ENCODE measurements around the gene ZNHIT1.
A peak's percentile ranks its signal among the peaks of the same experiment; 100 is the strongest.

Gene ZNHIT1

GRCh38 chr7:101217388-101218235, at the start of gene ZNHIT1, which contains the start of gene PLOD3:
TSS of gene ZNHIT1 (plus strand) at chr7:101218165. CDS start at chr7:101218196, 31 bp downstream.
TSS of gene PLOD3 (minus strand) at chr7:101217581. CDS start at chr7:101217274, 307 bp downstream.
- H3K4me3 ChIP-seq (ENCODE audit: low read depth in 1 of 5, low read length in 5 of 5) = peak within 1 kb of the TSS; percentile 76 to 97 (median 84)
- H3K36me3 ChIP-seq (ENCODE audit: control insufficient read depth in 5 of 5, insufficient read depth in 5 of 5, low read length in 5 of 5) = peaks cover 0 to 26% (median 18%) of the 10 kb centered on the region in 5 donors
- H3K9me3 ChIP-seq (ENCODE audit: control insufficient read depth in 5 of 5, low read length in 5 of 5) = no peaks in the 10 kb centered on the region
- H3K27me3 ChIP-seq (ENCODE audit: control insufficient read depth in 5 of 5, insufficient read depth in 4 of 5, low read length in 5 of 5) = no peaks in the 10 kb centered on the region
- H3K4me1 ChIP-seq (ENCODE audit: control insufficient read depth in 5 of 5, insufficient read depth in 5 of 5, low read length in 5 of 5) = peaks cover 6 to 47% (median 41%) of the 10 kb centered on the region in 5 donors
- peak within 1 kb of the TSS; percentile 96 for H3K27ac ChIP-seq (ENCODE audit: low read depth, low read length)
- peak within 1 kb of the TSS; percentile 56 to 94 (median 87) for H3K9ac ChIP-seq (ENCODE audit: low read length in 5 of 5)

- Histone ChIP-seq H3K36me3 (ENCODE audit: control insufficient read depth in 5 of 5, insufficient read depth in 5 of 5, low read length in 5 of 5) (no peaks in the 10 kb centered on the region), H3K4me3 (ENCODE audit: low read depth in 1 of 5, low read length in 5 of 5) (no peak overlapping the region), H3K9me3 (ENCODE audit: control insufficient read depth in 5 of 5, low read length in 5 of 5) (no peaks in the 10 kb centered on the region), H3K9ac (ENCODE audit: low read length in 5 of 5) (no peak overlapping the region), H3K27ac (ENCODE audit: low read depth, low read length) (no peak overlapping the region), H3K27me3 (ENCODE audit: control insufficient read depth in 5 of 5, insufficient read depth in 4 of 5, low read length in 5 of 5) (peaks cover 78 to 89% (median 88%) of the 10 kb centered on the region in 5 donors), H3K4me1 (ENCODE audit: control insufficient read depth in 5 of 5, insufficient read depth in 5 of 5, low read length in 5 of 5) (peaks cover 0 to 49% (median 42%) of the 10 kb centered on the region in 5 donors)
Observed at GRCh38 chr7:101168412-101169049, 49.4 kb upstream of the ZNHIT1 start.

GRCh38 chr7:101169110-101169837, 48.7 kb upstream of the ZNHIT1 start:
- Histone ChIP-seq H3K36me3 (ENCODE audit: control insufficient read depth in 5 of 5, insufficient read depth in 5 of 5, low read length in 5 of 5) (no peaks in the 10 kb centered on the region), H3K27me3 (ENCODE audit: control insufficient read depth in 5 of 5, insufficient read depth in 4 of 5, low read length in 5 of 5) (peaks cover 80 to 88% (median 85%) of the 10 kb centered on the region in 5 donors), H3K27ac (ENCODE audit: low read depth, low read length) (no peak overlapping the region), H3K4me3 (ENCODE audit: low read depth in 1 of 5, low read length in 5 of 5) (no peak overlapping the region), H3K9me3 (ENCODE audit: control insufficient read depth in 5 of 5, low read length in 5 of 5) (no peaks in the 10 kb centered on the region), H3K9ac (ENCODE audit: low read length in 5 of 5) (no peak overlapping the region), H3K4me1 (ENCODE audit: control insufficient read depth in 5 of 5, insufficient read depth in 5 of 5, low read length in 5 of 5) (peaks cover 0 to 45% (median 36%) of the 10 kb centered on the region in 5 donors)

- Histone ChIP-seq H3K27ac (ENCODE audit: low read depth, low read length) (no peak overlapping the region), H3K27me3 (ENCODE audit: control insufficient read depth in 5 of 5, insufficient read depth in 4 of 5, low read length in 5 of 5) (peaks cover 76 to 87% (median 82%) of the 10 kb centered on the region in 5 donors), H3K4me3 (ENCODE audit: low read depth in 1 of 5, low read length in 5 of 5) (no peak overlapping the region), H3K9ac (ENCODE audit: low read length in 5 of 5) (no peak overlapping the region), H3K36me3 (ENCODE audit: control insufficient read depth in 5 of 5, insufficient read depth in 5 of 5, low read length in 5 of 5) (no peaks in the 10 kb centered on the region), H3K9me3 (ENCODE audit: control insufficient read depth in 5 of 5, low read length in 5 of 5) (no peaks in the 10 kb centered on the region), H3K4me1 (ENCODE audit: control insufficient read depth in 5 of 5, insufficient read depth in 5 of 5, low read length in 5 of 5) (peaks cover 0 to 40% (median 28%) of the 10 kb centered on the region in 5 donors)
Observed at GRCh38 chr7:101169838-101170551, 48.0 kb upstream of the ZNHIT1 start.

- H3K27me3 ChIP-seq (ENCODE audit: control insufficient read depth in 5 of 5, insufficient read depth in 4 of 5, low read length in 5 of 5) = peaks cover 76 to 92% (median 85%) of the 10 kb centered on the region in 5 donors
- H3K36me3 ChIP-seq (ENCODE audit: control insufficient read depth in 5 of 5, insufficient read depth in 5 of 5, low read length in 5 of 5) = no peaks in the 10 kb centered on the region
- H3K4me3 ChIP-seq (ENCODE audit: low read depth in 1 of 5, low read length in 5 of 5) = no peak overlapping the region
- H3K4me1 ChIP-seq (ENCODE audit: control insufficient read depth in 5 of 5, insufficient read depth in 5 of 5, low read length in 5 of 5) = peaks cover 0 to 32% (median 22%) of the 10 kb centered on the region in 5 donors
- no peak overlapping the region for H3K9ac ChIP-seq (ENCODE audit: low read length in 5 of 5)
- no peak overlapping the region for H3K27ac ChIP-seq (ENCODE audit: low read depth, low read length)
- H3K9me3 ChIP-seq (ENCODE audit: control insufficient read depth in 5 of 5, low read length in 5 of 5) = no peaks in the 10 kb centered on the region
Observed at GRCh38 chr7:101170617-101171441, 47.1 kb upstream of the ZNHIT1 start.

GRCh38 chr7:101171442-101171837, 46.5 kb upstream of the ZNHIT1 start:
- no peak overlapping the region for H3K9ac ChIP-seq (ENCODE audit: low read length in 5 of 5)
- peaks cover 0 to 31% (median 19%) of the 10 kb centered on the region in 5 donors for H3K4me1 ChIP-seq (ENCODE audit: control insufficient read depth in 5 of 5, insufficient read depth in 5 of 5, low read length in 5 of 5)
- no peaks in the 10 kb centered on the region for H3K9me3 ChIP-seq (ENCODE audit: control insufficient read depth in 5 of 5, low read length in 5 of 5)
- H3K36me3 ChIP-seq (ENCODE audit: control insufficient read depth in 5 of 5, insufficient read depth in 5 of 5, low read length in 5 of 5) = no peaks in the 10 kb centered on the region
- no peak overlapping the region for H3K27ac ChIP-seq (ENCODE audit: low read depth, low read length)
- H3K27me3 ChIP-seq (ENCODE audit: control insufficient read depth in 5 of 5, insufficient read depth in 4 of 5, low read length in 5 of 5) = peaks cover 75 to 92% (median 85%) of the 10 kb centered on the region in 5 donors
- no peak overlapping the region for H3K4me3 ChIP-seq (ENCODE audit: low read depth in 1 of 5, low read length in 5 of 5)

- H3K9me3 ChIP-seq (ENCODE audit: control insufficient read depth in 5 of 5, low read length in 5 of 5) = no peaks in the 10 kb centered on the region
- H3K36me3 ChIP-seq (ENCODE audit: control insufficient read depth in 5 of 5, insufficient read depth in 5 of 5, low read length in 5 of 5) = no peaks in the 10 kb centered on the region
- H3K4me3 ChIP-seq (ENCODE audit: low read depth in 1 of 5, low read length in 5 of 5) = no peak overlapping the region
- H3K9ac ChIP-seq (ENCODE audit: low read length in 5 of 5) = no peak overlapping the region
- H3K27ac ChIP-seq (ENCODE audit: low read depth, low read length) = no peak overlapping the region
- peaks cover 75 to 95% (median 87%) of the 10 kb centered on the region in 5 donors for H3K27me3 ChIP-seq (ENCODE audit: control insufficient read depth in 5 of 5, insufficient read depth in 4 of 5, low read length in 5 of 5)
- peaks cover 0 to 31% (median 19%) of the 10 kb centered on the region in 5 donors for H3K4me1 ChIP-seq (ENCODE audit: control insufficient read depth in 5 of 5, insufficient read depth in 5 of 5, low read length in 5 of 5)
Observed at GRCh38 chr7:101172005-101172853, 45.7 kb upstream of the ZNHIT1 start.

- Histone ChIP-seq H3K9me3 (ENCODE audit: control insufficient read depth in 5 of 5, low read length in 5 of 5) (no peaks in the 10 kb centered on the region), H3K4me3 (ENCODE audit: low read depth in 1 of 5, low read length in 5 of 5) (peak overlapping the region in 2 of 5 donors; percentile 22 to 50), H3K4me1 (ENCODE audit: control insufficient read depth in 5 of 5, insufficient read depth in 5 of 5, low read length in 5 of 5) (peaks cover 0 to 31% (median 19%) of the 10 kb centered on the region in 5 donors)
Observed at GRCh38 chr7:101172854-101173751, 44.9 kb upstream of the ZNHIT1 start.

More at GRCh38 chr7:101172854-101173751, 44.9 kb upstream of the ZNHIT1 start:
- Histone ChIP-seq H3K27ac (ENCODE audit: low read depth, low read length) (no peak overlapping the region), H3K9ac (ENCODE audit: low read length in 5 of 5) (no peak overlapping the region), H3K36me3 (ENCODE audit: control insufficient read depth in 5 of 5, insufficient read depth in 5 of 5, low read length in 5 of 5) (no peaks in the 10 kb centered on the region), H3K27me3 (ENCODE audit: control insufficient read depth in 5 of 5, insufficient read depth in 4 of 5, low read length in 5 of 5) (peaks cover 79 to 94% (median 87%) of the 10 kb centered on the region in 5 donors)

Measured in subcutaneous abdominal adipose tissue (tissue), 5 donors.